ENCODE results near the gene ARHGAP10.

GRCh38 chr4:147944249-147944648 is 212.4 kb downstream of the ARHGAP10 start:
- no peak for TF ChIP-seq CTCF (IDR thresholded peaks at IDR 0.05; ENCODE audit: low read depth, low read length)
- TF ChIP-seq POLR2A (IDR thresholded peaks at IDR 0.05; ENCODE audit: extremely low read depth, insufficient read length): no peak
- no peak for TF ChIP-seq MYC (IDR thresholded peaks at IDR 0.05; ENCODE audit: low read depth, low read length)

Data from NB4 (cell line).